ENCODE results near the gene PRPF6. TPM values are rescaled to one million over a fixed set of nuclear protein-coding genes. Genes with fewer than 3 reads are reported as not detected.
"Not testable (repeated sequence)": the region's sequence is repeated elsewhere in the genome, so short reads cannot be mapped to it uniquely, and the experiment has no call there.

Gene PRPF6
- total RNA-seq, 1 experiment from 2014 or later = 24.2 TPM

DNA sequence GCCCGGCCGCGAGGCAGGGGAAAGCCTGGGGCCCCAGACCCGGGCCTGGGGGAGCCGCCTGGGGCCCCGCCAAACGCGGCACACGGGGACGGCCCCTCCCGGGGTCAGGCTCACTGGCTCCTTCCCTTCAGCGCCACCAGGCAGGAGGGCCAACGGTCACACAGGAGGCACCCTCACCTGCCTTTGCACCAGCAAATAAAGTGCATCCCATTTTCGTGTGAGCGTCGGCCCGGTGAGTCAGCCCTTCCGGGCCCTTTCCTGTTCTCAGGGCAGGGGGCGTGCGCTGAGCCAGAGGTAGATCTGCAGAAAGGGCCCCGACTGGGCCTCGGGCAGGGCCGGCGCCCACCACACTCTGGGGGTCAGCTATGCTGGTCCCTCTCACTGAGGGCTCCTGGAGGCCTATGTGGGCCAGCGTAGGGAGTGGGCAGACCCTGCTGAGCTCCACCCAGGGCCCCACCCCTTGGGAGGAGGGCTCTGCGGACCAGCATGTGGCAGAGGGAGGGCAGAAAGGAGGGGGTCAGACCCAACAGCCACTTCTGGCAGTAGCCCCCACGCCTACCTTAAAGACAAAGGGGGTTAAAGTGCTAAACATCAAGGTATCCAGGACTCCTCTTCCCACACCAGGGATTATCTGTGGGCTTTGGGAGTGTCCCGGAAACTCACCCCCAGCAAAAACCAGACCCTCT lies 23.8 kb upstream of the PRPF6 start:
- DNase-seq = peak; percentile 85
- H3K9me2 ChIP-seq (replicated peaks; ENCODE audit: insufficient read depth, low read length) = no peaks in the 10 kb centered on the region
- H2AFZ ChIP-seq (ENCODE audit: low read length) = peak overlapping the region; percentile 45; the same call in 1 of the 2 replicates

DNA sequence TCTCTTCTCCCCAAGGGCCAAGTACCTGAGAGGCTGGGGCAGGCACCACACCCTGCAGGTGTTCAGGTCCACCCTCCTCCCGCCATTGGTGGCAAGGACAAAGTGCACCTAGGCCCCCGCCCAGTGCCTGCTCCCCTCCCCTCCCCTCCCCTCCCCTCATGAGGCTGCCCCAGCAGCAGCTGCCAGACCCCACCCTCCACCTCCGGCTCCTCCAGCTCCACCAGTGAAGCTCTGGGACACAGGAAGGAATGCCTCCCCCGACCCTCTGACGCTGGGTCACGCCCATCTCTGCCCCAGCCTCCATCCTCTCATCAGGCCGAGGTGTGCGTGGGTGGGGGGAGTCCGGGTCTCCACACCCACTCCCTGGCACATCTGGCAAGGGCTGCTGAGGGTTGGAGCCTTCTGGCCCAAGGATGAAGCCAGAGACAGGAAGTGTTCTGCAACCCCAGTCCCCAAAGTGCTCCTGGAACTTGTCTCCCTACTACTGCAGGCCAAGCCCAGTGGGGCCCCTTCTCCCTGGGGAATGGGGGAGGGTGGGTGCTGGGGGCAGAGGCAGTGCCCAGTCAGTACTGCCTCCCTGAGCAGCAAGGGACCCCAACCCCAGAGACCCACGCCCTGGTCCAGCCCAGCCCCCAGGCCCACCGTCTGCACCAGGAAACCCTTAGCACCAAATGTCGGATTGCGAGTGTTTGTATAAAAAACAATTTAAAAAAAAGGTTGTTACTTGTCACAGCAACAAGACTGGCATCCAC lies 23.1 kb upstream of the PRPF6 start:
- peak; percentile 58 for DNase-seq
- H3K4me3 ChIP-seq (ENCODE audit: low read length) = peak overlapping the region; percentile 72; the same call in 1 of the 2 replicates
- H3K27ac ChIP-seq (ENCODE audit: low read length) = no peak overlapping the region

More for the DNA sequence above, 23.8 kb upstream of the PRPF6 start:
- peak overlapping the region; percentile 59 for H3K27ac ChIP-seq (ENCODE audit: low read length)
- no peaks in the 10 kb centered on the region for H3K27me3 ChIP-seq (ENCODE audit: low read length)
- H4K20me1 ChIP-seq (ENCODE audit: insufficient read depth, low read depth, low read length) = peaks cover 25% of the 10 kb centered on the region; the same call in 1 of the 2 replicates
- peaks cover 50% of the 10 kb centered on the region for H3K4me1 ChIP-seq (ENCODE audit: low read length)
- H3K4me3 ChIP-seq (ENCODE audit: low read length) = peak overlapping the region; percentile 72
- peak overlapping the region; percentile 74 for H3K9ac ChIP-seq (ENCODE audit: low read length)
- no peaks in the 10 kb centered on the region for H3K9me3 ChIP-seq (ENCODE audit: low read length)
- peak overlapping the region; percentile 97 for H3K4me2 ChIP-seq (ENCODE audit: low read depth, low read length, poor library complexity, severe bottlenecking)
- H3K79me2 ChIP-seq (ENCODE audit: low read length) = peaks cover 36% of the 10 kb centered on the region
- H3K36me3 ChIP-seq (ENCODE audit: insufficient read depth, low read length) = no peaks in the 10 kb centered on the region

DNA sequence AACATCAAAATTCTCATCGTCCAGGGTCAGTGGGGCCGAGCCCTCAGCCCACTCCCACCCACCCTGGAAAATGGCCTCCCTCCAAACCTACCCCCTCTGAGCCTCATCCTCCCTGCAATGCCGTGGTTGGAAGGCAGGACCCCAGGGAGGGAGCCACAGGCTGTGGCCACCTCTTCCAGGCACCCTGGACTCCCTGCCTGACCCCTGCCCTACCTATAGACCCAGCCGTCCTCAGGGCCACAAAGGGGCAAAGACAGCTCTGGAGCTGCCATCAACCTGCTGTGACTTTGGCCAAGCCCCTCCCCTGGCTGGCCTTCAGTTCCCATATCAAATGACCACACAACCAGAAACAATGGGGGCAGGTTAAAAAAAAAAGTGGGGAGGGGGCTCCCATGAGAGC lies 22.5 kb upstream of the PRPF6 start:
- H3K4me3 ChIP-seq (ENCODE audit: low read length) = no peak overlapping the region
- no peaks in the 10 kb centered on the region for H3K9me3 ChIP-seq (ENCODE audit: low read length)
- no peak overlapping the region for H2AFZ ChIP-seq (ENCODE audit: low read length)
- no peak for DNase-seq
- peaks cover 42% of the 10 kb centered on the region for H3K4me1 ChIP-seq (ENCODE audit: low read length)
- H3K9me2 ChIP-seq (replicated peaks; ENCODE audit: insufficient read depth, low read length) = no peaks in the 10 kb centered on the region
- H3K27ac ChIP-seq (ENCODE audit: low read length) = no peak overlapping the region
- H3K9ac ChIP-seq (ENCODE audit: low read length) = no peak overlapping the region
- H4K20me1 ChIP-seq (ENCODE audit: insufficient read depth, low read depth, low read length) = peaks cover 18% of the 10 kb centered on the region; the same call in 1 of the 2 replicates
- H3K79me2 ChIP-seq (ENCODE audit: low read length) = peaks cover 27% of the 10 kb centered on the region
- no peaks in the 10 kb centered on the region for H3K36me3 ChIP-seq (ENCODE audit: insufficient read depth, low read length)
- H3K4me2 ChIP-seq (ENCODE audit: low read depth, low read length, poor library complexity, severe bottlenecking) = no peak overlapping the region
- H3K27me3 ChIP-seq (ENCODE audit: low read length) = no peaks in the 10 kb centered on the region

More for the DNA sequence above, 23.1 kb upstream of the PRPF6 start:
- H3K9me3 ChIP-seq (ENCODE audit: low read length) = no peaks in the 10 kb centered on the region
- peaks cover 18% of the 10 kb centered on the region; the same call in 1 of the 2 replicates for H4K20me1 ChIP-seq (ENCODE audit: insufficient read depth, low read depth, low read length)
- peaks cover 29% of the 10 kb centered on the region for H3K79me2 ChIP-seq (ENCODE audit: low read length)
- H3K4me2 ChIP-seq (ENCODE audit: low read depth, low read length, poor library complexity, severe bottlenecking) = peak overlapping the region; percentile 97
- H3K27me3 ChIP-seq (ENCODE audit: low read length) = no peaks in the 10 kb centered on the region
- peaks cover 42% of the 10 kb centered on the region for H3K4me1 ChIP-seq (ENCODE audit: low read length)
- no peaks in the 10 kb centered on the region for H3K36me3 ChIP-seq (ENCODE audit: insufficient read depth, low read length)
- H3K9ac ChIP-seq (ENCODE audit: low read length) = peak overlapping the region; percentile 74
- peak overlapping the region; percentile 45; the same call in 1 of the 2 replicates for H2AFZ ChIP-seq (ENCODE audit: low read length)
- H3K9me2 ChIP-seq (replicated peaks; ENCODE audit: insufficient read depth, low read length) = no peaks in the 10 kb centered on the region

DNA sequence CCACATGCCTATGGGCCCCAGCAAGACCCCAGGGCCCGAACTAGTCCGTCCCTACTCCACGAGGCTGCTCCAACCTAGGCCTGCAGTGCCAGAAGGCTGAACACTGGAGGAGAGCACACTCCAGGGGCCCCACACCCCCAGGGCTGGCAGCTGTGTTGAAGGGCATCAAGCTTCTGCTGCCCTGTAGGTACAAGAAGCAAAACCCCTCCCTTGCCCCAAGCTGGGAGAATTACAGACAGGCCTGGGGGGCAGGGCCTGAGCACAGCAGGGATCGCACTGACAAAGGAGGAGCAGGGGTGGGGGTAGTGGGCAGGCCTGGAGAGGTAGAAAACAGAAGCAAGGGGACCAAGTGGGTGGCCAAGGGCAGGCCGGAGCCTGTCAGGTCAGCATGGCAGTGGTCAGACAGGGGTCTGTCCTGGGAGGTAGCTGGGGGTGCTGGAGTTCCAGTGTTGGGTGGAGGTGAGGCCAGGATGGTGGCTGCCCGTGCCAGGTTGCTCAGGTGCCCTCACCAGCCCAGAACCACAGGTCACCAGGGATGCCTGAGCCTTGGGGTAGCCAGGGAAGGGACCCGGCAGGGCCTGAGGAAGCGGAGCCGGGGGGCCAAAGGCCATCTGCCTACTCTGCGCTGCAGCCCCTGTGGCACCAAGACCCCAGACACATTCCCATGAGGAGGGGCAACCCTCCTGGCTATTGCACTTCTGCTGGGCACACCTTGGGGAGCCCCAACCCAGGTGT lies 21.8 kb upstream of the PRPF6 start:
- Histone ChIP-seq H3K27ac (ENCODE audit: low read length) (no peak overlapping the region), H3K4me2 (ENCODE audit: low read depth, low read length, poor library complexity, severe bottlenecking) (no peak overlapping the region), H3K4me1 (ENCODE audit: low read length) (peaks cover 37% of the 10 kb centered on the region), H3K9ac (ENCODE audit: low read length) (no peak overlapping the region), H3K36me3 (ENCODE audit: insufficient read depth, low read length) (no peaks in the 10 kb centered on the region), H4K20me1 (ENCODE audit: insufficient read depth, low read depth, low read length) (peaks cover 11% of the 10 kb centered on the region; the same call in 1 of the 2 replicates), H3K27me3 (ENCODE audit: low read length) (no peaks in the 10 kb centered on the region), H2AFZ (ENCODE audit: low read length) (no peak overlapping the region), H3K9me2 (replicated peaks; ENCODE audit: insufficient read depth, low read length) (no peaks in the 10 kb centered on the region), H3K79me2 (ENCODE audit: low read length) (peaks cover 20% of the 10 kb centered on the region), H3K4me3 (ENCODE audit: low read length) (no peak overlapping the region), H3K9me3 (ENCODE audit: low read length) (no peaks in the 10 kb centered on the region)
- no peak for DNase-seq

DNA sequence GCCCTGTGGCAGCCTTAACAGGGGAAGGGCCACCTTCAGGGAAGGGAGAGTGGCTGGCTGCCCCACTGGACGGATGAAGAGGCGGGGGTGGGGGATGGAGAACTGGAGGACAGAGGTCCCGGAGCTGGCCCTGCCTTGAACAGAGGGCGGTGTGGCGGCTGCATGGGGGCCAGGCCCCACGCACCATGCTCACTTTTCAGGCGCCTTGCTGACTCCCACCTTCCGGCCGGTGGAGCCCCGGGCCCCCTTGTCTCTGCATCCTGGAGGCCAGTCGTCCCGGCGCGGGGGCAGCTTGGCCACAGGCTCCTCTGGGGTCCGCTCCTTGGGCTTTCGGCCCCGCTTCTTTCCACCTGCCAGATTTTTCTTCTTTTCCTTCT lies 21.2 kb upstream of the PRPF6 start:
- Histone ChIP-seq H2AFZ (ENCODE audit: low read length) (no peak overlapping the region), H3K9ac (ENCODE audit: low read length) (no peak overlapping the region), H3K27ac (ENCODE audit: low read length) (no peak overlapping the region), H3K4me3 (ENCODE audit: low read length) (no peak overlapping the region), H3K4me1 (ENCODE audit: low read length) (peaks cover 32% of the 10 kb centered on the region), H3K4me2 (ENCODE audit: low read depth, low read length, poor library complexity, severe bottlenecking) (no peak overlapping the region), H4K20me1 (ENCODE audit: insufficient read depth, low read depth, low read length) (peaks cover 6% of the 10 kb centered on the region; the same call in 1 of the 2 replicates), H3K9me2 (replicated peaks; ENCODE audit: insufficient read depth, low read length) (no peaks in the 10 kb centered on the region), H3K79me2 (ENCODE audit: low read length) (peaks cover 15% of the 10 kb centered on the region), H3K9me3 (ENCODE audit: low read length) (no peaks in the 10 kb centered on the region), H3K27me3 (ENCODE audit: low read length) (no peaks in the 10 kb centered on the region), H3K36me3 (ENCODE audit: insufficient read depth, low read length) (no peaks in the 10 kb centered on the region)
- DNase-seq = no peak

DNA sequence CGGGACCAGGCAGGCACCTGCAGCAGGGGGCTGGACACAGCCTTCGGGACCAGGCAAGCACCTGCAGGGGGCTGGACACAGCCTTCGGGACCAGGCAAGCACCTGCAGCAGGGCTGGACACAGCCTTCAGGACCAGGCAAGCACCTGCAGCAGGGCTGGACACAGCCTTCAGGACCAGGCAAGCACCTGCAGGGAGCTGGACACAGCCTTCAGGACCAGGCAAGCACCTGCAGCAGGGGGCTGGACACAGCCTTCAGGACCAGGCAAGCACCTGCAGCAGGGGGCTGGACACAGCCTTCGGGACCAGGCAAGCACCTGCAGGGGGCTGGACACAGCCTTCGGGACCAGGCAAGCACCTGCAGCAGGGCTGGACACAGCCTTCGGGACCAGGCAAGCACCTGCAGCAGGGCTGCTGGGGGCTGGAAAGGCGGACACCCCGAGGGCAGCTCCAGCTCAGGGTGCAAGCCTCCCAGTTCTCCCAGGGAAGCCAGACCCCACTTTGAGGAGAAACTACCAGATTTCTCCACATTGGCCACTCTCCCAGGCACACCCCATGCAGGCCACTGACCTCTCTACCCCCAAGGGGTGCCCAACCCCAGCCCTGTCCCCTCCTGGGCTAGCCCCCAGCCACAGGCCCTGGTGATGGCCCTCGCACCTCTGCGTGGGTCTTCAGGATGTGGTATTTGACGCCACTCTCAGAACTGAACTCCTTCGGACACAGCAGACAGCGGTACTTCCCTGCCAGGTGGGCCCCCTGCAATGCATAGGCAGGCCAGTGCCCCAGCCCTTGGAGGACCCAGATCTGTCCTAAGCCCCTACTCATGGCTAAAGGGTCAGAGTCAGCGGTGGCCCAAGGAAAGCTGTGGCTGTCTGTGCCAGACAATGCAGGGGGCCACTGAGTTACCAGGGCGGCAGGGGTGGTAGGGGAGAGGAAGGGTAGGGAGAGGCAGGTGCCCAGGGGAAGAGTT lies 20.0 kb upstream of the PRPF6 start:
- H3K79me2 ChIP-seq (ENCODE audit: low read length); H3K27me3 ChIP-seq (ENCODE audit: low read length); H3K9me2 ChIP-seq (replicated peaks; ENCODE audit: insufficient read depth, low read length); DNase-seq; H2AFZ ChIP-seq (ENCODE audit: low read length); H3K36me3 ChIP-seq (ENCODE audit: insufficient read depth, low read length); H3K4me2 ChIP-seq (ENCODE audit: low read depth, low read length, poor library complexity, severe bottlenecking); H3K9me3 ChIP-seq (ENCODE audit: low read length); H3K27ac ChIP-seq (ENCODE audit: low read length); H3K4me3 ChIP-seq (ENCODE audit: low read length); H3K9ac ChIP-seq (ENCODE audit: low read length); H4K20me1 ChIP-seq (ENCODE audit: insufficient read depth, low read depth, low read length): not testable (repeated sequence)
- peaks cover 25% of the 10 kb centered on the region for H3K4me1 ChIP-seq (ENCODE audit: low read length)

DNA sequence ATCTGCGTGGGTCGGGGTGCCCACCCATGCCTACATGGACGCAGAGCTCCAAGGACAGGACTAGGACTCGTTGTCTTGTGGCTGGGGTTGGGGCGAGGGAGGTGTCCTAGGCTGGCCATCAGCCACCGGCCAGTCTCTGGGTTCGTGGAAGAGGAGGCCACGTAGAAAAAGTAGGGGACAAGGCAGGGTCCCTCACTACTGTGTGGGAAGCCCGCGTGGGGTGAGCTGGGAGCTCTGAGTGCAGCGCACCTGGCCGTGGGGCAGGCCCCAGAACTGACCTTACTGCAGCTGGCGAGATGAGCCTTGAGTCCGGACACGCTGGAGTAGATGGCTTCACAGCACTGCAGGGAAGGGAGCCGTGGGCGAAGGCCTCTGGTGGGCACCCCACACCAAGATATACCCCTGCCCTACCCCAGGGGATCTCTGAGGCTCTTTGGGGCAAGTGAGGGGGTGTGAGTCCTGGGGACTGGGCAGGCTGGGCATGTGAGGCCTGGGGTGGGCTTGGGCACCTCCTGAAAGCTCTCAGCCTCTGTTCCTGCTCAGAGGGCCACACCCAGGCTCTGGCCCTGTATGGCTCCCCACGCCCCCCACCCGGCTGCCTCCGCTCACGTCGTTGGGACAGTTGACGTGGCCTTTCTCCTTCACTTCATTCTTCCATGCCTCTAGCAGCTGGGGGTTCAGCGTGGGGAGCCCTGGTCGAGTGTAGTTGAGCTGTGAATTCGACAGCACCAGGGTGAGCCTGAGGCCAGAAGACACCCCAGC lies 19.1 kb upstream of the PRPF6 start:
- no peaks in the 10 kb centered on the region for H4K20me1 ChIP-seq (ENCODE audit: insufficient read depth, low read depth, low read length)
- peaks cover 21% of the 10 kb centered on the region for H3K4me1 ChIP-seq (ENCODE audit: low read length)
- H3K9ac ChIP-seq (ENCODE audit: low read length) = no peak overlapping the region
- no peak overlapping the region for H3K4me3 ChIP-seq (ENCODE audit: low read length)
- no peaks in the 10 kb centered on the region for H3K27me3 ChIP-seq (ENCODE audit: low read length)
- H3K36me3 ChIP-seq (ENCODE audit: insufficient read depth, low read length) = no peaks in the 10 kb centered on the region
- H3K9me3 ChIP-seq (ENCODE audit: low read length) = no peaks in the 10 kb centered on the region
- no peak overlapping the region for H3K27ac ChIP-seq (ENCODE audit: low read length)
- H3K79me2 ChIP-seq (ENCODE audit: low read length) = no peaks in the 10 kb centered on the region
- H2AFZ ChIP-seq (ENCODE audit: low read length) = no peak overlapping the region
- H3K4me2 ChIP-seq (ENCODE audit: low read depth, low read length, poor library complexity, severe bottlenecking) = no peak overlapping the region
- no peak for DNase-seq
- H3K9me2 ChIP-seq (replicated peaks; ENCODE audit: insufficient read depth, low read length) = no peaks in the 10 kb centered on the region
